OCI-LY1 (cell line): ENCODE results near the gene APBB3.

Experiments
- EZH2 ChIP-seq: fragments of 200-600 bp; sonication (generic), shearing (Covaris generic); IDR thresholded peaks from 2 replicates; pipeline ENCODE4 v1.8.0; 2017; ENCODE audit warnings: borderline replicate concordance, mixed run types, mild to moderate bottlenecking, antibody characterized with exemption, low read length, moderate library complexity, mixed read lengths
- TF ChIP-seq, protein P1 (sequence below): fragments of 200-600 bp; sonication (generic), shearing (Covaris generic); IDR thresholded peaks from 2 replicates; pipeline ENCODE4 v1.5.1; 2017; ENCODE audit warnings: mild to moderate bottlenecking, antibody characterized with exemption, low read length, moderate library complexity, mixed read lengths

GRCh38 chr5:140553657-140554056 lies 10.7 kb downstream of the APBB3 start:
- no peak for TF ChIP-seq EZH2
- TF ChIP-seq, protein P1, sequence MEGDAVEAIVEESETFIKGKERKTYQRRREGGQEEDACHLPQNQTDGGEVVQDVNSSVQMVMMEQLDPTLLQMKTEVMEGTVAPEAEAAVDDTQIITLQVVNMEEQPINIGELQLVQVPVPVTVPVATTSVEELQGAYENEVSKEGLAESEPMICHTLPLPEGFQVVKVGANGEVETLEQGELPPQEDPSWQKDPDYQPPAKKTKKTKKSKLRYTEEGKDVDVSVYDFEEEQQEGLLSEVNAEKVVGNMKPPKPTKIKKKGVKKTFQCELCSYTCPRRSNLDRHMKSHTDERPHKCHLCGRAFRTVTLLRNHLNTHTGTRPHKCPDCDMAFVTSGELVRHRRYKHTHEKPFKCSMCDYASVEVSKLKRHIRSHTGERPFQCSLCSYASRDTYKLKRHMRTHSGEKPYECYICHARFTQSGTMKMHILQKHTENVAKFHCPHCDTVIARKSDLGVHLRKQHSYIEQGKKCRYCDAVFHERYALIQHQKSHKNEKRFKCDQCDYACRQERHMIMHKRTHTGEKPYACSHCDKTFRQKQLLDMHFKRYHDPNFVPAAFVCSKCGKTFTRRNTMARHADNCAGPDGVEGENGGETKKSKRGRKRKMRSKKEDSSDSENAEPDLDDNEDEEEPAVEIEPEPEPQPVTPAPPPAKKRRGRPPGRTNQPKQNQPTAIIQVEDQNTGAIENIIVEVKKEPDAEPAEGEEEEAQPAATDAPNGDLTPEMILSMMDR, result no peak
